Kidney (tissue), 14 donors: ENCODE measurements around the gene PDCD1LG2. TPM values are rescaled to one million over a fixed set of nuclear protein-coding genes. Genes with fewer than 3 reads are reported as not detected.
A peak's percentile ranks its signal among the peaks of the same experiment; 100 is the strongest.
"Not testable (repeated sequence)": the region's sequence is repeated elsewhere in the genome, so short reads cannot be mapped to it uniquely, and the experiment has no call there.

Experiments used
- DNase-seq, 5 donors: peaks; one replicate each; pipeline ENCODE4 v3.0.0-alpha.2; 2013 to 2020
- FAIRE-seq: peaks from 2 replicates; lab custom pipeline; 2012; peaks lifted over from hg19 to GRCh38; lab: Jason Lieb, UNC
- H3K27ac ChIP-seq, 2 donors: one replicate each; pipeline ENCODE4 v1.7.0; 2013; ENCODE audit warnings: low read depth in 2 of 2, low read length in 2 of 2, inconsistent platforms in 1 of 2
- H3K27me3 ChIP-seq: one replicate; pipeline ENCODE4 v1.7.1; 2013; ENCODE audit warnings: low read length, inconsistent platforms; ENCODE audit not compliant: control insufficient read depth, insufficient read depth
- H3K36me3 ChIP-seq, 3 donors: one replicate each; pipeline versions ENCODE4 v1.7.0 to v1.7.1; 2013; ENCODE audit warnings: low read length in 3 of 3, control low read depth in 1 of 3, inconsistent platforms in 1 of 3; ENCODE audit not compliant: insufficient read depth in 3 of 3, control insufficient read depth in 2 of 3
- H3K4me1 ChIP-seq, 3 donors: one replicate each; pipeline versions ENCODE4 v1.7.0 to v1.7.1; 2013; ENCODE audit warnings: low read length in 3 of 3, inconsistent platforms in 1 of 3, low read depth in 1 of 3; ENCODE audit not compliant: control insufficient read depth in 2 of 3, insufficient read depth in 2 of 3
- H3K4me3 ChIP-seq, 3 donors: one replicate each; pipeline versions ENCODE4 v1.7.0 to v1.8.1; 2013; ENCODE audit warnings: low read length in 3 of 3, control low read depth in 1 of 3, inconsistent platforms in 1 of 3
- H3K9ac ChIP-seq, 3 donors: one replicate each; pipeline versions ENCODE4 v1.7.0 to v1.7.1; 2013; ENCODE audit warnings: low read length in 3 of 3, control low read depth in 1 of 3, inconsistent platforms in 1 of 3
- H3K9me3 ChIP-seq, 3 donors: one replicate each; pipeline versions ENCODE4 v1.7.0 to v1.7.1; 2013; ENCODE audit warnings: low read length in 3 of 3, control low read depth in 1 of 3, inconsistent platforms in 1 of 3; ENCODE audit not compliant: control insufficient read depth in 2 of 3, insufficient read depth in 1 of 3
- CTCF ChIP-seq: IDR thresholded peaks from 3 replicates; pipeline ENCODE4 v1.5.1; 2012; ENCODE audit warnings: mild to moderate bottlenecking, moderate library complexity, borderline replicate concordance; ENCODE audit not compliant: insufficient read depth; ENCODE audit errors: extremely low read depth
- intact Hi-C: fragments of 100-400 bp; cut with DNase I; formaldehyde crosslinking; loops from one replicate; pipeline ENCODE4 v1.11.1; 2022
- polyA plus RNA-seq: library from polyadenylated mRNA; stranded (reverse); fragments of 350-450 nt; fragmentation: Illumina TruSeq; extraction: RNeasy Lipid Tissue Mini Kit (QIAGEN cat#74804); gene quantifications from one replicate; pipeline ENCODE4 v1.2.3, GENCODE V29; 2014; ENCODE audit warnings: low read depth, low replicate concordance; ENCODE audit not compliant: insufficient read depth
- total RNA-seq: library from RNA; stranded (reverse); fragmentation: NEBNext Ultra II Directional; extraction: Animal tissue kit (Norgen Biotek cat#: 25700); gene quantifications from one replicate; pipeline ENCODE4 v1.2.1, GENCODE V29; 2021
- donor health status: control.
- donor health status: control.
- donor health status: control.
- donor health status: control.
- donor health status: control.
- donor health status: DM: yes; HTN: yes; CAD: no.
- donor health status: Normal renal cell carcinoma (clear cell type).

PDCD1LG2 gene
- total and polyA plus RNA-seq, 2 donors from 2014 or later, result 1.5 to 2.4 TPM

GRCh38 chr9:5580650-5581049 lies 70.3 kb downstream of the PDCD1LG2 start:
- Histone ChIP-seq H3K4me3 (no peak overlapping the region), H3K36me3 (no peaks in the 10 kb centered on the region), H3K9me3 (no peaks in the 10 kb centered on the region), H3K9ac (no peak overlapping the region), H3K27ac (no peak overlapping the region), H3K4me1 (no peaks in the 10 kb centered on the region), H3K27me3 (no peaks in the 10 kb centered on the region)
- DNase-seq (no peak), FAIRE-seq (no peak)
- no peak for TF ChIP-seq CTCF
- intact Hi-C loops, result no loop called here

GRCh38 chr9:5581706-5582105 lies 71.4 kb downstream of the PDCD1LG2 start:
- intact Hi-C loops, H3K9ac ChIP-seq, H3K36me3 ChIP-seq, H3K4me1 ChIP-seq, H3K9me3 ChIP-seq, H3K27ac ChIP-seq, H3K4me3 ChIP-seq, FAIRE-seq, H3K27me3 ChIP-seq, DNase-seq: not testable (repeated sequence)

DNA sequence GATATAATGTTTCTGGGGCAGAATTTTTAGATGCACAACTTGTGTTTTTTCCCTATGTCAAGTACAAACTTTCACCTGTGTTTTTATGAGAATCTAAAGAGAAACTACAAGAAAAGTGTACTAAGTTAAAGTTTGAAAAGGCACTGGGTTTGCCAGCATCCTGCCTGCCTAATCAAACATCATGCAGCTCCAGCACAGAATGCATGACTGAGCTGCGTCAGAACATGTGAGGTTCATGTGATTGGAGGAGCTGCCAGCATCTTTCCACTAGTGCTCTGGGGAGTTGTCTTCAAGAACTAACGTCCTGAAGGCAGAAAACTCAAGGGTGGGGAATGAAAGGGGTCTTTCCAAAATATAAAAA lies 72.5 kb downstream of the PDCD1LG2 start:
- no peaks in the 10 kb centered on the region for H3K27me3 ChIP-seq
- no peak for TF ChIP-seq CTCF
- H3K27ac ChIP-seq, result no peak overlapping the region
- no peaks in the 10 kb centered on the region for H3K36me3 ChIP-seq
- no peak overlapping the region for H3K9ac ChIP-seq
- intact Hi-C loops, result no loop called here
- no peaks in the 10 kb centered on the region for H3K4me1 ChIP-seq
- H3K9me3 ChIP-seq, result no peaks in the 10 kb centered on the region
- no peak for FAIRE-seq
- H3K4me3 ChIP-seq, result no peak overlapping the region
- DNase-seq, result peak in 2 of 5 donors; percentile 31 to 33

DNA sequence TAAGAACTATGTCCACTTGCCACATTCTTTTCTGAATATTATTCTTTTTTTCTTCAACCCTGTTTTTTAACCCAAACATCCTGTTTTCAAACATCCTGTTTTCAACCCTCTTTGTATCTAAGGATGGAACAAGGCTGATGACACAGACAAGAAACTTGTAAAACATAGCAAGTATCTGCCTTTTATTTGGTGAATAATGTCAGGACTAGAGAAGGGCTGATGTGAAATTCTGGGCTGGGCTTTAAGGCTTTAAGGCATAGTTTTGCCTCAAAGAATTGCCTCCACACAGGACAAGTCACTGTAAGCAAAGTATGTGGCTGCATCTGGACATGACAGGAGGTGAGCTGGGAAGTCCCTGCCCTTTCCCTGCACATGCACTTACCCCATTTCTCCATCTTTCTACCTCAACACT lies 76.1 kb downstream of the PDCD1LG2 start:
- H3K27ac ChIP-seq, result no peak overlapping the region
- intact Hi-C loops, result no loop called here
- no peak overlapping the region for H3K4me3 ChIP-seq
- H3K9me3 ChIP-seq, result no peaks in the 10 kb centered on the region
- H3K27me3 ChIP-seq, result no peaks in the 10 kb centered on the region
- H3K4me1 ChIP-seq, result no peaks in the 10 kb centered on the region
- no peak for FAIRE-seq
- no peak for DNase-seq
- H3K9ac ChIP-seq, result no peak overlapping the region
- no peaks in the 10 kb centered on the region for H3K36me3 ChIP-seq
- TF ChIP-seq CTCF, result no peak
